Neural cell (in vitro differentiated cells): ENCODE results near the gene PLCH1.

ENCODE experiments used
- CTCF ChIP-seq: fragments of 450-650 bp; IDR thresholded peaks from 2 replicates; pipeline ENCODE4 v1.5.1; 2014; ENCODE audit warnings: antibody characterized with exemption, mild to moderate bottlenecking, moderate library complexity; ENCODE audit not compliant: poor library complexity, severe bottlenecking
- EP300 ChIP-seq: fragments of 450-650 bp; conservative IDR thresholded peaks from 2 replicates; pipeline ENCODE4 v1.6.1; 2014; ENCODE audit warnings: antibody characterized with exemption, mild to moderate bottlenecking, moderate library complexity; ENCODE audit not compliant: poor library complexity, severe bottlenecking
- EZH2 ChIP-seq: fragments of 200-600, 300-800 bp; shearing (Covaris generic), sonication (generic); IDR thresholded peaks from 2 replicates; pipeline ENCODE4 v1.6.1; 2014; ENCODE audit warnings: antibody characterized with exemption, low read length, borderline replicate concordance, mild to moderate bottlenecking; ENCODE audit not compliant: insufficient read depth, poor library complexity, severe bottlenecking
- POLR2AphosphoS5 ChIP-seq: IDR thresholded peaks from 2 replicates; pipeline ENCODE4 v1.6.1; 2012
- SMC3 ChIP-seq: fragments of 450-650 bp; conservative IDR thresholded peaks from 2 replicates; pipeline ENCODE4 v1.6.1; 2014; ENCODE audit warnings: antibody characterized with exemption, mild to moderate bottlenecking, moderate library complexity; ENCODE audit not compliant: poor library complexity
- TAF1 ChIP-seq: IDR thresholded peaks from 2 replicates; pipeline ENCODE4 v1.6.1; 2012; ENCODE audit warnings: low read depth

- TF ChIP-seq SMC3, result no peak
- TF ChIP-seq POLR2AphosphoS5, result no peak
- no peak for TF ChIP-seq TAF1
- TF ChIP-seq CTCF, result no peak
- no peak for TF ChIP-seq EZH2
- no peak for TF ChIP-seq EP300
These were observed 101.2 kb downstream of the PLCH1 start for GRCh38 chr3:155643581-155644165.
